ENCODE measurements around the gene UQCC5.

Gene UQCC5

GRCh38 chr3:52539010-52539653 is 2.7 kb downstream of the UQCC5 start:
- ChIA-PET POLR2A (no interaction called here), CTCF (no interaction called here)
- no peak for DNase-seq (ENCODE audit: extremely low spot score)
- no peak for TF ChIP-seq ELF4 (IDR thresholded peaks at IDR 0.05)
- TF ChIP-seq CTBP1 (IDR thresholded peaks at IDR 0.05; ENCODE audit: borderline replicate concordance): no peak
- TF ChIP-seq NFRKB (IDR thresholded peaks at IDR 0.05): no peak
- TF ChIP-seq SP1 (IDR thresholded peaks at IDR 0.05): no peak
- no peak for TF ChIP-seq FOXM1 (IDR thresholded peaks at IDR 0.05; ENCODE audit: borderline replicate concordance)
- no peak for TF ChIP-seq PKNOX1 (IDR thresholded peaks at IDR 0.05)
- TF ChIP-seq LEF1 (IDR thresholded peaks at IDR 0.05; ENCODE audit: borderline replicate concordance): no peak
- TF ChIP-seq ARNT (IDR thresholded peaks at IDR 0.05): no peak
- TF ChIP-seq FOXA1 (IDR thresholded peaks at IDR 0.05): no peak
- TF ChIP-seq HDGF (IDR thresholded peaks at IDR 0.05; ENCODE audit: borderline replicate concordance): no peak
- TF ChIP-seq BHLHE40 (IDR thresholded peaks at IDR 0.05; ENCODE audit: borderline replicate concordance): no peak
- TF ChIP-seq FOXK2 (IDR thresholded peaks at IDR 0.05): no peak
- TF ChIP-seq SUZ12 (IDR thresholded peaks at IDR 0.05): no peak
- TF ChIP-seq ZNF384 (IDR thresholded peaks at IDR 0.05): no peak
- TF ChIP-seq L3MBTL2 (conservative IDR thresholded peaks at IDR 0.05): no peak
- no peak for TF ChIP-seq TARDBP (IDR thresholded peaks at IDR 0.05)

- CTCF ChIA-PET: interaction anchor here (0.7 kb wide), 1 partner anchor 1664 kb away, joined by 3 read pairs; no protein-coding TSS in a partner anchor
- TF ChIP-seq SP1 (IDR thresholded peaks at IDR 0.05) (no peak), ZNF384 (IDR thresholded peaks at IDR 0.05) (no peak), FOXA1 (IDR thresholded peaks at IDR 0.05) (no peak), PKNOX1 (IDR thresholded peaks at IDR 0.05) (no peak), TARDBP (IDR thresholded peaks at IDR 0.05) (no peak), LEF1 (IDR thresholded peaks at IDR 0.05; ENCODE audit: borderline replicate concordance) (no peak), CTBP1 (IDR thresholded peaks at IDR 0.05; ENCODE audit: borderline replicate concordance) (no peak), NFRKB (IDR thresholded peaks at IDR 0.05) (no peak), L3MBTL2 (conservative IDR thresholded peaks at IDR 0.05) (no peak), ARNT (IDR thresholded peaks at IDR 0.05) (no peak), BHLHE40 (IDR thresholded peaks at IDR 0.05; ENCODE audit: borderline replicate concordance) (no peak)
- POLR2A ChIA-PET: no interaction called here
- no peak for DNase-seq (ENCODE audit: extremely low spot score)
Measured at GRCh38 chr3:52541050-52541449, 4.6 kb downstream of the UQCC5 start.

GRCh38 chr3:52544937-52545336 is 8.5 kb downstream of the UQCC5 start:
- ChIA-PET CTCF (interaction anchor here (0.5 kb wide), 1 partner anchor 37 kb away, joined by 3 read pairs; no protein-coding TSS in a partner anchor), POLR2A (interaction anchor here (1.2 kb wide), 1 partner anchor 9 kb away, joined by 6 read pairs; the partner anchor contains the start of gene UQCC5)
- no peak for DNase-seq (ENCODE audit: extremely low spot score)
- no peak for TF ChIP-seq ARNT (IDR thresholded peaks at IDR 0.05)
- TF ChIP-seq LEF1 (IDR thresholded peaks at IDR 0.05; ENCODE audit: borderline replicate concordance): no peak
- no peak for TF ChIP-seq NFRKB (IDR thresholded peaks at IDR 0.05)
- no peak for TF ChIP-seq ELF4 (IDR thresholded peaks at IDR 0.05)
- TF ChIP-seq HDGF (IDR thresholded peaks at IDR 0.05; ENCODE audit: borderline replicate concordance): no peak
- TF ChIP-seq ZNF384 (IDR thresholded peaks at IDR 0.05): no peak
- TF ChIP-seq BHLHE40 (IDR thresholded peaks at IDR 0.05; ENCODE audit: borderline replicate concordance): no peak
- no peak for TF ChIP-seq PKNOX1 (IDR thresholded peaks at IDR 0.05)
- TF ChIP-seq SUZ12 (IDR thresholded peaks at IDR 0.05): no peak
- no peak for TF ChIP-seq FOXK2 (IDR thresholded peaks at IDR 0.05)
- TF ChIP-seq L3MBTL2 (conservative IDR thresholded peaks at IDR 0.05): no peak
- no peak for TF ChIP-seq TARDBP (IDR thresholded peaks at IDR 0.05)
- no peak for TF ChIP-seq SP1 (IDR thresholded peaks at IDR 0.05)
- TF ChIP-seq CTBP1 (IDR thresholded peaks at IDR 0.05; ENCODE audit: borderline replicate concordance): no peak
- no peak for TF ChIP-seq FOXM1 (IDR thresholded peaks at IDR 0.05; ENCODE audit: borderline replicate concordance)
- TF ChIP-seq FOXA1 (IDR thresholded peaks at IDR 0.05): no peak

GRCh38 chr3:52546111-52546901 is 9.9 kb downstream of the UQCC5 start:
- DNase-seq (ENCODE audit: extremely low spot score): no peak
- ChIA-PET POLR2A (interaction anchor here (0.6 to 1.0 kb wide), 2 partner anchors 10 to 677 kb away, joined by 3 to 4 read pairs; partner anchors contain the start of gene UQCC5), CTCF (interaction anchor here (0.7 kb wide), 1 partner anchor 275 kb away, joined by 3 read pairs; no protein-coding TSS in a partner anchor)
- TF ChIP-seq LEF1 (IDR thresholded peaks at IDR 0.05; ENCODE audit: borderline replicate concordance): no peak
- no peak for TF ChIP-seq FOXK2 (IDR thresholded peaks at IDR 0.05)
- TF ChIP-seq HDGF (IDR thresholded peaks at IDR 0.05; ENCODE audit: borderline replicate concordance): no peak
- no peak for TF ChIP-seq BHLHE40 (IDR thresholded peaks at IDR 0.05; ENCODE audit: borderline replicate concordance)
- TF ChIP-seq ELF4 (IDR thresholded peaks at IDR 0.05): no peak
- TF ChIP-seq SUZ12 (IDR thresholded peaks at IDR 0.05): no peak
- TF ChIP-seq ZNF384 (IDR thresholded peaks at IDR 0.05): no peak
- TF ChIP-seq FOXA1 (IDR thresholded peaks at IDR 0.05): no peak
- no peak for TF ChIP-seq L3MBTL2 (conservative IDR thresholded peaks at IDR 0.05)
- TF ChIP-seq FOXM1 (IDR thresholded peaks at IDR 0.05; ENCODE audit: borderline replicate concordance): no peak
- no peak for TF ChIP-seq NFRKB (IDR thresholded peaks at IDR 0.05)
- TF ChIP-seq SP1 (IDR thresholded peaks at IDR 0.05): no peak
- TF ChIP-seq CTBP1 (IDR thresholded peaks at IDR 0.05; ENCODE audit: borderline replicate concordance): no peak

- CTCF ChIA-PET: no interaction called here
- TF ChIP-seq ZNF384 (IDR thresholded peaks at IDR 0.05) (no peak), L3MBTL2 (conservative IDR thresholded peaks at IDR 0.05) (no peak), BHLHE40 (IDR thresholded peaks at IDR 0.05; ENCODE audit: borderline replicate concordance) (no peak), SUZ12 (IDR thresholded peaks at IDR 0.05) (no peak), ARNT (IDR thresholded peaks at IDR 0.05) (no peak), LEF1 (IDR thresholded peaks at IDR 0.05; ENCODE audit: borderline replicate concordance) (no peak), SP1 (IDR thresholded peaks at IDR 0.05) (no peak), PKNOX1 (IDR thresholded peaks at IDR 0.05) (no peak), HDGF (IDR thresholded peaks at IDR 0.05; ENCODE audit: borderline replicate concordance) (no peak), NFRKB (IDR thresholded peaks at IDR 0.05) (no peak), FOXK2 (IDR thresholded peaks at IDR 0.05) (no peak), FOXA1 (IDR thresholded peaks at IDR 0.05) (no peak), ELF4 (IDR thresholded peaks at IDR 0.05) (no peak)
- no peak for DNase-seq (ENCODE audit: extremely low spot score)
- POLR2A ChIA-PET: interaction anchor here (1.0 kb wide), 1 partner anchor 11 kb away, joined by 4 read pairs; the partner anchor contains the start of gene UQCC5
Measured at GRCh38 chr3:52547143-52547542, 10.7 kb downstream of the UQCC5 start.
